ENCODE measurements around the gene MBP. TPM values are rescaled to one million over a fixed set of nuclear protein-coding genes. Genes with fewer than 3 reads are reported as not detected.

Gene MBP
- total and polyA plus RNA-seq, 2 donors (not counting 3 experiments of a cell fraction or from before 2014, with no cell fraction given) = 1.7 to 2.3 TPM

DNA sequence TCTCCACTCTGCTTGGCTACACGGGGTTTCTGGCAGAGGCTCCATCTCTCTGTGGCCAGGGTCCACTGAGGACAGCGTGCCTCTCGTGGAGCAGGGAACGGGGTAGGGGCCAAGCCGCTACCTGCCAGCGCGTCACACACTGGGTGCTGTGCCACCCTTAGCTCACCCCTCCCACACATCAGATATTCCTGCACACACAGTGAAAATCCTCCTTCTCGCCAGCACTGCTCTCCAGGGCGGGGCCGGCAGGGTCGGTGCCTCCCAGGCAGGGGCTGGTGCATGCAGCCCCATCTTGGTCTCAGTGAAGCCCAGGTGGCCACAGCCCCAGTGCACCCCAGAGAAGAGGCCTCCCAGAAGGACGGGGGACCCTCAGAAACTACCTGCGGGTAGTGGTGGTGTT is 124.6 kb downstream of the MBP start:
- Histone ChIP-seq H3K9me1 (replicated peaks; ENCODE audit: control insufficient read depth, extremely low read depth, insufficient read depth, low read length) (no peaks in the 10 kb centered on the region), H3K4me1 (ENCODE audit: control insufficient read depth, extremely low read depth, insufficient read depth, low read length) (no peaks in the 10 kb centered on the region), H3K9ac (replicated peaks; ENCODE audit: extremely low read depth, insufficient read depth, low read length) (no peak overlapping the region), H3K27me3 (ENCODE audit: control insufficient read depth in 2 of 2, insufficient read depth in 2 of 2, low read length in 2 of 2) (peaks cover 0 to 3% of the 10 kb centered on the region in 2 experiments), H3K36me3 (ENCODE audit: control insufficient read depth in 2 of 2, extremely low read depth in 1 of 2, insufficient read depth in 2 of 2, low read length in 2 of 2) (no peaks in the 10 kb centered on the region), H3K4me2 (ENCODE audit: insufficient read depth, low read length) (no peak overlapping the region), H3K9me3 (replicated peaks; ENCODE audit: control insufficient read depth, insufficient read depth, low read length) (no peaks in the 10 kb centered on the region), H4K20me1 (replicated peaks; ENCODE audit: control insufficient read depth, extremely low read depth, insufficient read depth, low read length) (no peaks in the 10 kb centered on the region), H3K79me2 (ENCODE audit: control insufficient read depth, insufficient read depth, low read length) (no peaks in the 10 kb centered on the region), H3K27ac (ENCODE audit: insufficient read depth, low read depth, low read length) (no peak overlapping the region), H2AFZ (ENCODE audit: low read depth, low read length) (no peak overlapping the region), H3K4me3 (replicated peaks in 1 of 3; ENCODE audit: insufficient read depth in 1 of 3, low read depth in 1 of 3, low read length in 3 of 3) (no peak overlapping the region)
- DNase-seq (ENCODE audit: low read depth, low spot score) (no peak), FAIRE-seq (no peak)
- ChIA-PET POLR2A (no interaction called here), CTCF (no interaction called here)
- intact Hi-C loops (cut with micrococcal nuclease) (no loop called here), dilution Hi-C loops (cut with MboI; ENCODE audit: extremely low pct_ligation_motif_present, low sequenced_read_pairs) (no loop called here)
- no TSS peak for BruUV-seq (replicated peaks)
- no peak for TF ChIP-seq POLR2AphosphoS5 (IDR thresholded peaks at IDR 0.05; ENCODE audit: insufficient read depth, low read depth, low read length)
- TF ChIP-seq, protein P1, sequence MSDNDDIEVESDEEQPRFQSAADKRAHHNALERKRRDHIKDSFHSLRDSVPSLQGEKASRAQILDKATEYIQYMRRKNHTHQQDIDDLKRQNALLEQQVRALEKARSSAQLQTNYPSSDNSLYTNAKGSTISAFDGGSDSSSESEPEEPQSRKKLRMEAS (IDR thresholded peaks at IDR 0.05; ENCODE audit: insufficient read depth, insufficient read length) = no peak
- no peak for TF ChIP-seq GATA2 (IDR thresholded peaks at IDR 0.05; ENCODE audit: insufficient read depth, insufficient read length, low read depth, low read length)
- TF ChIP-seq FOS (IDR thresholded peaks at IDR 0.05; ENCODE audit: borderline replicate concordance, insufficient read depth, low read length) = no peak
- TF ChIP-seq JUN (IDR thresholded peaks at IDR 0.05; ENCODE audit: borderline replicate concordance, insufficient read depth, insufficient read length, low read depth) = no peak
- TF ChIP-seq, protein P2, sequence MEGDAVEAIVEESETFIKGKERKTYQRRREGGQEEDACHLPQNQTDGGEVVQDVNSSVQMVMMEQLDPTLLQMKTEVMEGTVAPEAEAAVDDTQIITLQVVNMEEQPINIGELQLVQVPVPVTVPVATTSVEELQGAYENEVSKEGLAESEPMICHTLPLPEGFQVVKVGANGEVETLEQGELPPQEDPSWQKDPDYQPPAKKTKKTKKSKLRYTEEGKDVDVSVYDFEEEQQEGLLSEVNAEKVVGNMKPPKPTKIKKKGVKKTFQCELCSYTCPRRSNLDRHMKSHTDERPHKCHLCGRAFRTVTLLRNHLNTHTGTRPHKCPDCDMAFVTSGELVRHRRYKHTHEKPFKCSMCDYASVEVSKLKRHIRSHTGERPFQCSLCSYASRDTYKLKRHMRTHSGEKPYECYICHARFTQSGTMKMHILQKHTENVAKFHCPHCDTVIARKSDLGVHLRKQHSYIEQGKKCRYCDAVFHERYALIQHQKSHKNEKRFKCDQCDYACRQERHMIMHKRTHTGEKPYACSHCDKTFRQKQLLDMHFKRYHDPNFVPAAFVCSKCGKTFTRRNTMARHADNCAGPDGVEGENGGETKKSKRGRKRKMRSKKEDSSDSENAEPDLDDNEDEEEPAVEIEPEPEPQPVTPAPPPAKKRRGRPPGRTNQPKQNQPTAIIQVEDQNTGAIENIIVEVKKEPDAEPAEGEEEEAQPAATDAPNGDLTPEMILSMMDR (IDR thresholded peaks at IDR 0.05; ENCODE audit: extremely low read depth in 1 of 2, insufficient read depth in 1 of 2, low read depth in 1 of 2, low read length in 2 of 2) = no peak
- TF ChIP-seq POLR2A (IDR thresholded peaks at IDR 0.05; ENCODE audit: low read depth, low read length) = no peak
- no peak for TF ChIP-seq MYC (IDR thresholded peaks at IDR 0.05; ENCODE audit: low read depth, low read length)
- no peak for TF ChIP-seq EZH2 (IDR thresholded peaks at IDR 0.05; ENCODE audit: borderline replicate concordance, low read depth, low read length, severe bottlenecking)

Data from endothelial cell of umbilical vein (primary cell).